OCI-LY1 (cell line): Measurements from ENCODE around the gene ARL6IP4.

Experiments used
- H2AFZ ChIP-seq: fragments of 200-600 bp; sonication (generic), shearing (Covaris generic); 2 replicates; pipeline ENCODE4 v1.6.0; 2014; ENCODE audit warnings: antibody characterized with exemption, mild to moderate bottlenecking, low read length
- H3F3A ChIP-seq: fragments of 200-600 bp; sonication (generic), shearing (Covaris generic); 2 replicates; pipeline ENCODE4 v1.6.0; 2014; ENCODE audit warnings: mild to moderate bottlenecking, antibody characterized with exemption, low read length, moderate library complexity; ENCODE audit not compliant: insufficient read depth
- H3K27ac ChIP-seq: fragments of 200-600 bp; sonication (generic); 2 replicates; pipeline ENCODE4 v1.5.1; 2014; ENCODE audit warnings: low read length, mixed run types, mild to moderate bottlenecking, low read depth; ENCODE audit not compliant: poor library complexity, severe bottlenecking
- H3K27me3 ChIP-seq: fragments of 200-600 bp; sonication (generic); 2 replicates; pipeline ENCODE4 v1.6.0; 2014; ENCODE audit warnings: antibody characterized with exemption, mild to moderate bottlenecking, low read length, moderate library complexity; ENCODE audit not compliant: insufficient read depth
- H3K36me3 ChIP-seq: fragments of 200-600 bp; sonication (generic); 2 replicates; pipeline ENCODE4 v1.6.1; 2014; ENCODE audit warnings: mild to moderate bottlenecking, antibody characterized with exemption, low read length, moderate library complexity, mixed read lengths; ENCODE audit not compliant: insufficient read depth
- H3K4me1 ChIP-seq: fragments of 200-600 bp; sonication (generic); 2 replicates; pipeline ENCODE4 v1.5.1; 2014; ENCODE audit warnings: mild to moderate bottlenecking, low read length, moderate library complexity; ENCODE audit not compliant: insufficient read depth, severe bottlenecking
- H3K4me2 ChIP-seq: fragments of 200-600 bp; sonication (generic), shearing (Covaris generic); 2 replicates; pipeline ENCODE4 v1.6.1; 2014; ENCODE audit warnings: low read length
- H3K4me3 ChIP-seq: fragments of 200-600 bp; sonication (generic); 2 replicates; pipeline ENCODE4 v1.5.1; 2014; ENCODE audit warnings: low read length, low read depth, mild to moderate bottlenecking, mixed read lengths; ENCODE audit not compliant: poor library complexity, severe bottlenecking
- H3K79me2 ChIP-seq: fragments of 200-600 bp; shearing (Covaris generic); 2 replicates; pipeline ENCODE4 v1.6.1; 2016; ENCODE audit warnings: mixed run types, low read length, mixed read lengths; ENCODE audit not compliant: insufficient read depth
- H3K9ac ChIP-seq: fragments of 200-600 bp; sonication (generic), shearing (Covaris generic); 2 replicates; pipeline ENCODE4 v1.6.1; 2014; ENCODE audit warnings: mild to moderate bottlenecking, low read length, mixed read lengths
- H3K9me2 ChIP-seq: fragments of 200-600 bp; sonication (generic), shearing (Covaris generic); 2 replicates; pipeline ENCODE4 v1.6.1; 2014; ENCODE audit warnings: low read depth, mild to moderate bottlenecking, low read length, mixed read lengths
- H3K9me3 ChIP-seq: fragments of 200-600 bp; shearing (Covaris generic); 2 replicates; pipeline ENCODE4 v1.6.1; 2014; ENCODE audit warnings: low read length, mixed read lengths
- H4K20me1 ChIP-seq: fragments of 200-600 bp; sonication (generic), shearing (Covaris generic); 2 replicates; pipeline ENCODE4 v1.6.0; 2016; ENCODE audit warnings: mild to moderate bottlenecking, low read length; ENCODE audit not compliant: insufficient read depth
- CTCF ChIP-seq: fragments of 200-600 bp; sonication (generic), shearing (Covaris generic); IDR thresholded peaks from 2 replicates; pipeline ENCODE4 v1.5.1; 2017; ENCODE audit warnings: mild to moderate bottlenecking, antibody characterized with exemption, low read length, moderate library complexity, mixed read lengths
- EZH2 ChIP-seq: fragments of 200-600 bp; sonication (generic), shearing (Covaris generic); IDR thresholded peaks from 2 replicates; pipeline ENCODE4 v1.8.0; 2017; ENCODE audit warnings: borderline replicate concordance, mixed run types, mild to moderate bottlenecking, antibody characterized with exemption, low read length, moderate library complexity, mixed read lengths

Gene ARL6IP4

GRCh38 chr12:123006977-123007376, 26.5 kb downstream of the ARL6IP4 start:
- no peaks in the 10 kb centered on the region for H3K79me2 ChIP-seq
- no peak overlapping the region for H2AFZ ChIP-seq
- peaks cover 79% of the 10 kb centered on the region for H3K36me3 ChIP-seq

GRCh38 chr12:123010110-123010509, 29.6 kb downstream of the ARL6IP4 start:
- H3F3A ChIP-seq = no peaks in the 10 kb centered on the region
- no peaks in the 10 kb centered on the region for H3K4me1 ChIP-seq
- H3K9ac ChIP-seq = no peak overlapping the region
- H3K79me2 ChIP-seq = no peaks in the 10 kb centered on the region; the same call in 1 of the 2 replicates
- no peak for TF ChIP-seq CTCF
- peaks cover 86% of the 10 kb centered on the region for H3K36me3 ChIP-seq
- no peaks in the 10 kb centered on the region for H3K9me3 ChIP-seq
- H3K9me2 ChIP-seq = no peaks in the 10 kb centered on the region
- H2AFZ ChIP-seq = no peak overlapping the region
- H3K27me3 ChIP-seq = no peaks in the 10 kb centered on the region
- H3K4me2 ChIP-seq = no peak overlapping the region
- no peaks in the 10 kb centered on the region for H4K20me1 ChIP-seq
- no peak overlapping the region for H3K27ac ChIP-seq
- no peak overlapping the region for H3K4me3 ChIP-seq

More at GRCh38 chr12:123006977-123007376, 26.5 kb downstream of the ARL6IP4 start:
- Histone ChIP-seq H3K27ac (no peak overlapping the region), H3K27me3 (no peaks in the 10 kb centered on the region), H3K4me2 (no peak overlapping the region), H3K9ac (no peak overlapping the region), H3F3A (no peaks in the 10 kb centered on the region), H3K4me1 (no peaks in the 10 kb centered on the region), H3K9me2 (no peaks in the 10 kb centered on the region), H3K9me3 (no peaks in the 10 kb centered on the region), H4K20me1 (no peaks in the 10 kb centered on the region), H3K4me3 (no peak overlapping the region)
- TF ChIP-seq EZH2 (no peak), CTCF (no peak)

GRCh38 chr12:123010681-123011080, 30.2 kb downstream of the ARL6IP4 start:
- no peak overlapping the region for H2AFZ ChIP-seq
- H3K79me2 ChIP-seq = no peaks in the 10 kb centered on the region; the same call in 1 of the 2 replicates
- H3K27me3 ChIP-seq = no peaks in the 10 kb centered on the region
- H3K9me3 ChIP-seq = no peaks in the 10 kb centered on the region
- no peaks in the 10 kb centered on the region for H3F3A ChIP-seq
- H3K27ac ChIP-seq = no peak overlapping the region
- no peak overlapping the region for H3K4me3 ChIP-seq
- H3K9me2 ChIP-seq = no peaks in the 10 kb centered on the region
- no peak overlapping the region for H3K4me2 ChIP-seq
- TF ChIP-seq CTCF (no peak), EZH2 (no peak)
- H3K9ac ChIP-seq = no peak overlapping the region
- no peaks in the 10 kb centered on the region for H3K4me1 ChIP-seq
- peaks cover 86% of the 10 kb centered on the region for H3K36me3 ChIP-seq
- no peaks in the 10 kb centered on the region for H4K20me1 ChIP-seq
